IMR-90 (cell line): ENCODE measurements around the gene SELENOO.

Experiments used
- BHLHE40 ChIP-seq: fragments of 150-350 bp; IDR thresholded peaks from 2 replicates; pipeline ENCODE4 v1.6.1; 2016; ENCODE audit warnings: mild to moderate bottlenecking, low read depth, low read length
- CEBPB ChIP-seq: IDR thresholded peaks from 2 replicates; pipeline ENCODE4 v1.6.1; 2012; ENCODE audit warnings: low read depth, low read length, improper control_type of control experiment
- CHD1 ChIP-seq: IDR thresholded peaks from 2 replicates; pipeline ENCODE4 v1.6.1; 2012; ENCODE audit warnings: low read depth, low read length, improper control_type of control experiment
- CTCF ChIP-seq: conservative IDR thresholded peaks from 2 replicates; pipeline ENCODE4 v1.5.1; 2012; ENCODE audit warnings: mild to moderate bottlenecking, low read depth, low read length, improper control_type of control experiment
- ELK1 ChIP-seq: fragments of 150-350 bp; IDR thresholded peaks from 2 replicates; pipeline ENCODE4 v1.6.1; 2016; ENCODE audit warnings: low read depth, mild to moderate bottlenecking, low read length, moderate library complexity, borderline replicate concordance
- FOS ChIP-seq: fragments of 150-350 bp; IDR thresholded peaks from 2 replicates; pipeline ENCODE4 v1.6.1; 2016; ENCODE audit warnings: low read depth, low read length
- MXI1 ChIP-seq: IDR thresholded peaks from 2 replicates; pipeline ENCODE4 v1.6.1; 2012; ENCODE audit warnings: low read depth, mild to moderate bottlenecking, low read length, moderate library complexity, borderline replicate concordance
- POLR2A ChIP-seq: IDR thresholded peaks from 2 replicates; pipeline ENCODE4 v1.6.1; 2012; ENCODE audit warnings: mild to moderate bottlenecking, low read depth, low read length
- RAD21 ChIP-seq: IDR thresholded peaks from 2 replicates; pipeline ENCODE4 v1.6.1; 2012; ENCODE audit warnings: low read length, improper control_type of control experiment
- RCOR1 ChIP-seq: IDR thresholded peaks from 2 replicates; pipeline ENCODE4 v1.6.1; 2012; ENCODE audit warnings: mild to moderate bottlenecking, low read length, improper control_type of control experiment; ENCODE audit not compliant: insufficient replicate concordance
- RFX5 ChIP-seq: IDR thresholded peaks from 2 replicates; pipeline ENCODE4 v1.8.0; 2012; ENCODE audit warnings: low read depth, mild to moderate bottlenecking, low read length, moderate library complexity
- SMC3 ChIP-seq: fragments of 150-350 bp; IDR thresholded peaks from 2 replicates; pipeline ENCODE4 v1.6.1; 2016; ENCODE audit warnings: low read depth, mild to moderate bottlenecking, antibody characterized with exemption, low read length, moderate library complexity
- USF2 ChIP-seq: fragments of 150-350 bp; IDR thresholded peaks from 2 replicates; pipeline ENCODE4 v1.6.1; 2017; ENCODE audit warnings: mild to moderate bottlenecking, antibody characterized with exemption, low read length, low read depth

GRCh38 chr22:50232481-50233151 lies 31.8 kb downstream of the SELENOO start:
- TF ChIP-seq CTCF: no peak
- no peak for TF ChIP-seq CEBPB
- TF ChIP-seq RCOR1: no peak
- TF ChIP-seq FOS: no peak
- no peak for TF ChIP-seq POLR2A
- TF ChIP-seq ELK1: no peak
- no peak for TF ChIP-seq MXI1
- no peak for TF ChIP-seq RAD21
- TF ChIP-seq USF2: no peak
- TF ChIP-seq SMC3: no peak
- no peak for TF ChIP-seq BHLHE40
- no peak for TF ChIP-seq CHD1
- TF ChIP-seq RFX5: no peak
